VCaP (cell line): ENCODE measurements around the gene HEPHL1.

Experiments
- H3K27ac ChIP-seq: fragments of 450-650 bp; 2 replicates; pipeline ENCODE4 v1.5.1; 2017
- TF ChIP-seq, protein P1 (sequence below): fragments of 450-650 bp; conservative IDR thresholded peaks from 2 replicates; pipeline ENCODE4 v1.5.1; 2017; ENCODE audit warnings: mild to moderate bottlenecking, moderate library complexity

Gene HEPHL1

GRCh38 chr11:94059065-94059464, 37.9 kb downstream of the HEPHL1 start:
- TF ChIP-seq, protein P1, sequence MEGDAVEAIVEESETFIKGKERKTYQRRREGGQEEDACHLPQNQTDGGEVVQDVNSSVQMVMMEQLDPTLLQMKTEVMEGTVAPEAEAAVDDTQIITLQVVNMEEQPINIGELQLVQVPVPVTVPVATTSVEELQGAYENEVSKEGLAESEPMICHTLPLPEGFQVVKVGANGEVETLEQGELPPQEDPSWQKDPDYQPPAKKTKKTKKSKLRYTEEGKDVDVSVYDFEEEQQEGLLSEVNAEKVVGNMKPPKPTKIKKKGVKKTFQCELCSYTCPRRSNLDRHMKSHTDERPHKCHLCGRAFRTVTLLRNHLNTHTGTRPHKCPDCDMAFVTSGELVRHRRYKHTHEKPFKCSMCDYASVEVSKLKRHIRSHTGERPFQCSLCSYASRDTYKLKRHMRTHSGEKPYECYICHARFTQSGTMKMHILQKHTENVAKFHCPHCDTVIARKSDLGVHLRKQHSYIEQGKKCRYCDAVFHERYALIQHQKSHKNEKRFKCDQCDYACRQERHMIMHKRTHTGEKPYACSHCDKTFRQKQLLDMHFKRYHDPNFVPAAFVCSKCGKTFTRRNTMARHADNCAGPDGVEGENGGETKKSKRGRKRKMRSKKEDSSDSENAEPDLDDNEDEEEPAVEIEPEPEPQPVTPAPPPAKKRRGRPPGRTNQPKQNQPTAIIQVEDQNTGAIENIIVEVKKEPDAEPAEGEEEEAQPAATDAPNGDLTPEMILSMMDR = no peak
- no peak overlapping the region for H3K27ac ChIP-seq

DNA sequence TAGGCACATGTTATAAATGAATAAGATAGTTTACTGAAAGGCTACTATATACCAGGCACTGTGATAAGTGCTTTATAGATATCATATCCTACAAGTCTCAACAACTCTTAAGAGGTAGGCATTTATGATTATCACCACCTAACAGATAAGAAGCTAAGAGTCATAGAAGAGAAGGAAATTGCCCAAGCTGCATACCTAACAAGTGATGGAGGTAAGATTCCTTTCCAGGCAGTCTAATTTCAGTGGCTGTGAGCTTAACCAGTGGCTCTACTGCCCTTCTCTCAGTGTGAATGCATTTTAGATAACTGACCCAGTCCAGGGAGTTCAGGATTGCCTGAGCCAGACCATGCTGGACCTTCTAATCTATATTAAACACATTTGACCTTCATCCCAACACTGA, 39.2 kb downstream of the HEPHL1 start:
- TF ChIP-seq, protein P1 = no peak
- no peak overlapping the region for H3K27ac ChIP-seq

DNA sequence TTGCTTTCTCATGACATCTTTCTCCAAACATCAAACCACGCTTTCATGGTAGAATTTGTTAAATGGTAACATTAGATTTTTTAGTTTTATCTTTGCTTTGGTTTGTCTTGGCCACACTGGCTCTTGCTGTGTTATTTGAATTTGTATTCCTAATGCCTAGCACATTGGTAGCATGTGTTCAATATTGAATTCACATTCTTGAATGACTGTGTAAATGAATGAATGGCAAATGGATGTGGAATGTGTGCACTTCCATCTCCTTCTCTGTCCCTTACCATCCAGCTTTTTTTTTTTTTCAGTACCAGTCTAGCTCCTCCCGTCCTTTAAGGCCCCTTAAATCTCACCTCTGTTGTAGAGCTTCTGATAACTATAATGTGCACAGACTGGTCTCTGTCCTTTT, 41.2 kb downstream of the HEPHL1 start:
- TF ChIP-seq, protein P1 = no peak
- H3K27ac ChIP-seq = no peak overlapping the region

DNA sequence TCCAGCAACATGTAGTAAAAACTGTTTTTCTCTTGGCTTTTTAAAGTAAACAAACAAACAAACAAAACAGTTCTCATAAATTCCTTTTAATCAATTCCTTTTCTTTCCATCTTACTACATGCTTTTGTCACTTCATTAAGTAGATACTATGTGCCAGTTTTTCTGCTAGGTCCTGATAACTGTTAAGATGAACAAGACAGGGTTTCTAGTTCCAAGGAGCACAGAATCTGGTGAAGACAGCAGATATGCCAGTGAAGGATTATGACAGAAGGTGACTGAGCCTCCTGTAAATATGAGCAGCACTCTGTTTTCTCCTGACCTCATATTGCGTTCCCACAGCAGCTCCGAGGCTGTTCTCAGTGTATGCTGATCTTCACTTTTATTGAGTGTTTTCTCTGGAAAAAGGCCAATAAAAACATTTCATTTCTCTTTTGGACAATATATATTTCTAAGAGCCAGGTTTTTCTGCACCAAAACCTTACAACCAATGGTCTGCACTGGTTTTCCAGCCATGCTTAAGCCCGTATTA, 45.8 kb downstream of the HEPHL1 start:
- TF ChIP-seq, protein P1 = no peak

GRCh38 chr11:94068764-94069163, 47.6 kb downstream of the HEPHL1 start:
- H3K27ac ChIP-seq = no peak overlapping the region
- TF ChIP-seq, protein P1 = no peak

More for the DNA sequence above, 45.8 kb downstream of the HEPHL1 start:
- no peak overlapping the region for H3K27ac ChIP-seq

GRCh38 chr11:94077552-94078293, 56.6 kb downstream of the HEPHL1 start:
- no peak overlapping the region for H3K27ac ChIP-seq
- TF ChIP-seq, protein P1 = no peak

- no peak overlapping the region for H3K27ac ChIP-seq
- TF ChIP-seq, protein P1 = no peak
These were observed 63.0 kb downstream of the HEPHL1 start for GRCh38 chr11:94084164-94084563.
